ENCODE results near the gene TACR2.

TACR2 gene

DNA sequence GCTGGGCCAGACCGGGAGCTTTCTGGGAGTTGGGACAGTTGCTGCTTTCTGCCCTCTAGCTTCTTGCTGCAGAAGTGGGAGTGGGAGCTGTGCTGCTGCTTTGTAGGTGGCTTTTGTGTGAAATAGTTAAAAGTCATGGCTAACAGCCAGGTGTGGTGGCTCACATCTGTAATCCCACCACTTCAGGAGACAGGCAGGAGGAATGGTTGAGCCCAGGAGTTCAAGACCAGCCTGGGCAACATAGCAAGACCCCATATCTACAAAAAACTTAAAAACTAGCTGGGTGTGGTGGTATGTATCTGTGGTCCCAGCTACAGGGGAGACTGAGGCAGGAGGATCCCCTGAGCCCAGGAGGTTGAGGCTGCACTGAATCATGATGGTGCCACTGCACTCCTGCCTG lies 13.7 kb downstream of the TACR2 start:
- no peak for DNase-seq (ENCODE audit: low read depth in 2 of 2)

DNA sequence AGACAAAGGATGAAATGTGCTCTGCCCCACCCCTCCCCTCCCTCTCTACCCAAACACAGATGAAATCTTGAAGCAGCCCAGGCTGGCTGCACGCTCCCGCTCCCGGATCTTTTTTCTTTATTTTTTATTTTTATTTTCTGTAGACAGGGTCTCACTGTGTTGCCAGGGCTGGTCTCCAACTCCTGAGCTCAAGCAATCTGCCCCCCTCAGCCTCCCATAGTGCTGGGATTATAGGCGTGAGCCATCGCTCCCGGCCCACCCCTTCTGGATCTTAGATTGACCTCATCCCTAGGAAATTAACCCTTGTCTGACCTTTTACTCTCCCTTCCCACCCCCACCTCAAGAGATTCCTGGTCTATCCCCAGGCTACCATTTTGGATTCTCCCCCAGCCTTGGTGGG lies 14.3 kb downstream of the TACR2 start:
- DNase-seq (ENCODE audit: low read depth in 2 of 2): no peak

DNA sequence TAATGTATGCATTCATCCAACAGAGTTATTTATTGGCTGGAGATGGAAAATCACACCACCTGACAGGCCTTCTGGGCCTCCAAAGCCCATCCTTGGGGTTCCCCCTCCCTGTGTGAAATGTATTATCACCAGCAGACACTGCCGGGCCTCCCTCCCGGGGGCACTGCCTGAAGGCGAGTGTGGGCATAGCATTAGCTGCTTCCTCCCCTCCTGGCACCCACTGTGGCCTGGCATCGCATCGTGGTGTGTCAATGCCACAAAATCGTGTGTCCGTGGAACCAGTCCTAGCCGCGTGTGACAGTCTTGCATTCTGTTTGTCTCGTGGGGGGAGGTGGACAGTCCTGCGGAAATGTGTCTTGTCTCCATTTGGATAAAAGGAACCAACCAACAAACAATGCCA lies 15.3 kb downstream of the TACR2 start:
- no peak for DNase-seq (ENCODE audit: low read depth in 2 of 2)

DNA sequence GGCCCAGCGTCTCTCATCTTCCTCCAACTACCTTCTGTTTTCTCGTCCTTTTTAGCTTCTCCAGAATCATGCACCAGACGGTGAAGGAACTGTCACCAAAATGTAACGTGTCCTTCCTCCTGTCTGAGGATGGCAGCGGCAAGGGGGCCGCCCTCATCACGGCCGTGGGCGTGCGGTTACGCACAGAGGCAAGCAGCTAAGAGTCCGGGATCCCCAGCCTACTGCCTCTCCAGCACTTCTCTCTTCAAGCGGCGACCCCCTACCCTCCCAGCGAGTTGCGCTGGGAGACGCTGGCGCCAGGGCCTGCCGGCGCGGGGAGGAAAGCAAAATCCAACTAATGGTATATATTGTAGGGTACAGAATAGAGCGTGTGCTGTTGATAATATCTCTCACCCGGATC lies 15.8 kb downstream of the TACR2 start:
- DNase-seq (ENCODE audit: low read depth in 2 of 2): no peak

DNA sequence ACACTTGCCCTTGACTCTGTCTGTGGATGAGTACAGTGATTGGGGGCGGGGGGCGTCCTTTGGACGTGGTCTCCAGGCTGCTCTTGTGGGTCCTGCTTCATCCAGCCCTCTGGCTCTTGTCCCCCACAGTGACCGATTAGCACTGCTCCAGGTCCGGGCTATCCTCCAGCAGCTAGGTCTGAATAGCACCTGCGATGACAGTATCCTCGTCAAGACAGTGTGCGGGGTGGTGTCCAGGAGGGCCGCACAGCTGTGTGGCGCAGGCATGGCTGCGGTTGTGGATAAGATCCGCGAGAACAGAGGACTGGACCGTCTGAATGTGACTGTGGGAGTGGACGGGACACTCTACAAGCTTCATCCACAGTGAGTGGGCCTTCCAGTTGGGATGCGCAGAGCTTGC lies 18.3 kb downstream of the TACR2 start:
- DNase-seq (ENCODE audit: low read depth in 2 of 2): no peak

DNA sequence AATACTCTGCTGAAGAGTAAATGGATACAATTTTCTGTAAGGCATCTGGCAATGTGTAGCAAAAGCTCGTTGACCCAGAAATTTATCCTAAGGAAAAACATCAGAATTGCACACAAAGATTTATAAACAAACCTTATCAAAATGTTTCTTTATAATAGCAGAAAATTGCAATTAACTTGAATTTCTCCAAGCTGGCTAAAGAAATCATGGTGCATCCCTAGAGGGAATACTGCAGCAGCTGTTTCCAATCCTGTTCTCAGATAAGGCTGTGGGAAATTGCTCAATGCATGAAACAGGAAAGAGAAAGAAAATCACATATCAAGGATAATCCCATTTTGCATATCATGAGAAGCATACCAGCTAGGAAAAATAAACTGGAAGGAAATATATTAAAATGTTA lies 18.7 kb downstream of the TACR2 start:
- no peak for DNase-seq (ENCODE audit: low read depth in 2 of 2)

DNA sequence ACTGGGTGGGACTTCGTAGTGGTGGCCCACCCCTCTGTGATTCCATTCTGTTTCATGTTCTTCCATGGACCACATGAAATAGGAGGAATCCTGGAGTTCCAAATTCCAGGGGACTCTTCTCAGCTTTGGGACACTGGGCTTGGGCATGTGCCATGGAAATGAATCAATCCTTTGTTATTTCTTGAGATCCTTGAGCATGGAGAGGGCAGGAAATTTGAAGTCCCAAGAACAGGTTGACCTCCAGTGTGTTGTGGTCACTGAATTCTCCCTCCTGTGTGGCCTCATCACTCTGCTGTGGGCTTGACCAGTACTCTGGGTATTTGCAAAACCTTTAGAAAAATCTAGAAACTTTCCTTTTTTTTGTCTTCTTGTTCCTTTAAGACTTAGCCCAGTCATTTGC lies 22.7 kb downstream of the TACR2 start:
- DNase-seq (ENCODE audit: low read depth in 2 of 2): no peak

DNA sequence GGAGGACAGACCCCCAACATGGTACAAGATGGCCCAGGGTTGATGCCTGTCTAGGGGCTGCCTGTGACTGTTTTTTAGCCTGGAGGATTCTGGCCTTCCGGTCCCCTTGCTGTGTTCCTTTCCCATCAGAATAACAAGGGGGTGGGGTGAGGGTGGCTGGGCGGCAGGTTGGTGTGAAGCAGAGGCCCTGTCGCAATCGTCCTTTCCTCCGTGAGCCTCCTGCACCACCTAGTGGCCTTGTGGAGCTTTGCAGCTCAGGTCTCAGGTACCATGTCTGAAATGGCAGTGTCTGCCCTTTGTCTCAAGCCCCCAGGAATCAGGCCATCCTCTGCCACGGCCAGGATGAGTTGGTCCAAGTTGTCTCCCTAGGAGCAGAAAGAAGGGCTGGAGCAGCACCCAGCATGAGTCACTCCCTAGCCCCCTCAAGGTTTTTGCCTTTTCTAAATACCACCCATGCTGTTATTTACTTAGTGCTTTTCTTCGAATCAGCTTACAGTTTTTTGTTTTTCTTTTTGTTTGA lies 24.2 kb downstream of the TACR2 start:
- peak; percentile 65 to 66 for DNase-seq (ENCODE audit: low read depth in 2 of 2)

DNA sequence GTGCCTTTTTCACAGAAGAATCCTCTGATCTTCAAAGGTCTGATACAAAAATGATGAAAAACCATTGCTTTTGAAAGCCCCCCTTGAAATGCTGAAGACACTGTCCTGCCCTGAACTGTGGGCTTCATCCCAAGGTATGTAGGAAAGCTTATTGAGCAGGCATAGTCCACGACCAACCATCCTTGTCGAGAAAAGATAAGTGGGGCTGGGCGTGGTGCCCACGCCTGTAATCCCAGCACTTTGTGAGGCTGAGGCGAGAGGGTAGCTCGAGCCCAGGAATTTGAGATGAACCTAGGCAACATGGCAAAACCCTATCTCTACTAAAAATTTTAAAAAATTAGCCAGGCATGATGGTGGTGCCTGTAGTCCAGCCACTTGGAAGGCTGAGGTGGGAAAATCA lies 25.6 kb downstream of the TACR2 start:
- DNase-seq (ENCODE audit: low read depth in 2 of 2): no peak

DNA sequence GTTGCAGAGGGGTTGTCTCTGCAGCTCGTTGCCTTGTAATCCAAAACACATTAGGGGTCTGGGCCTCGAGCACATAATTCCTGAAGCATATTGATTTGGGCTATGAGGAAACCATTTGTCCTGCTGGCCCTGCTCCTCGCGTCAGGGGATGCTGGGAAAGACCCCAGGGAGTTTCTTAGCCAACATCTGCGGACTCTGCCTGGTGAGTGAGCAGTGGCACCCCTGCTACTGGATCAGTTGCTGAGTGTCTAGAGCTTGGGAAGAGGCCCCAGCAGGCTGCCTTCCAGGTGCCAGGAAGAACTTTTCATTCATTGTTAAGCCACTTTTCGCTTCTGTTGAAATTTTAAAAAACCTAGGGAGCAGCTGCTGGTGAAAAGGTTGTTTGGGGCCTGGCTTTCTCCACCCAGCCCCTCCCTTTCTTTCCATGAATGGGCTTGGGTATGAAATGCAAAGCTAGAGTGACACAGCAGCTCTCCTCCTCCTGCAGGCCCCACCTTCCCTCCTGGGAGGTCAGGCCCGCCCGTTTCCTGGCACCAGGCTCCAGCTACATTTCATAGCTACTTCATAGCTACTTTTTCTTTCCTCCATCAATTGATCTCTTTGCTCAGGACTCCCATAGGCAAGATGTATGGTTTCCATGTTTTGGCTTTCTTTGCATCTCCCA lies 26.8 kb downstream of the TACR2 start:
- no peak for DNase-seq (ENCODE audit: low read depth in 2 of 2)

DNA sequence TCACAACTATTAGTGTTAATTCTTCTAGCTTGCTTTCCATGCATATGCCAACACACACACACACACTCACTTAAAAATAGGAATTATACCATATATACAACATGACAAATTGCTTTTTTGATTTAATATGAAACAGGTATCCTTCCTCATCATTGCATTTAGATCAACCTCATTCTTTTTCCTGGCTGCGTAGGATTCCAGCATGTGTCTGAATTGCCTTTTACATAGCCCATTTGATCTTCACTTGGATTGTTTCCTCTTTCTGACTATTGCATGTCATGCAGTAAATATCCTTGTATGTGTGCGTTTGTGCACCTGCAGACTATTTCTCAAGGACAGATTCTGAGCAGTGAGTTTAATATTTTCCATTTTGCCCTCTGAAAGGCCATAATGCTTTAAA lies 28.2 kb downstream of the TACR2 start:
- no peak for DNase-seq (ENCODE audit: low read depth in 2 of 2)

DNA sequence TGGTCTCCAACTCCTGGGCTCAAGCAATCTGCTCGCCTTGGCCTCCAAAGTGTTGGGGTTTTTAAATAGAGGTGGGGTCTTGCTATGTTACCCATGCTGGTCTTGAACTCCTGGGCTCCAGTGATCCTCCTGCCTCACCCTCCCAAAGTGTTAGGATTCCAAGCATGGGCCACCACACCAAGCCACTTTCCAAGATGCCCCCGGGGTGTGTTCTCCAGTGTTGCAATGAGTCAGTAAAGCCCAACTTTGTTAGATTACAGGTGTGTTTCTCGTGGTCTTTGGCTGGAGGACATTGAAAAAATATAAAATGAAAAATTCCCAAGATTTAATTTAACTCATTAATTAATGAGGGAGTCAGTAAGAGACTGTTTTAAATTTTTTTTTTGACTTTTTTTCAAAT lies 29.2 kb downstream of the TACR2 start:
- no peak for DNase-seq (ENCODE audit: low read depth in 2 of 2)

DNA sequence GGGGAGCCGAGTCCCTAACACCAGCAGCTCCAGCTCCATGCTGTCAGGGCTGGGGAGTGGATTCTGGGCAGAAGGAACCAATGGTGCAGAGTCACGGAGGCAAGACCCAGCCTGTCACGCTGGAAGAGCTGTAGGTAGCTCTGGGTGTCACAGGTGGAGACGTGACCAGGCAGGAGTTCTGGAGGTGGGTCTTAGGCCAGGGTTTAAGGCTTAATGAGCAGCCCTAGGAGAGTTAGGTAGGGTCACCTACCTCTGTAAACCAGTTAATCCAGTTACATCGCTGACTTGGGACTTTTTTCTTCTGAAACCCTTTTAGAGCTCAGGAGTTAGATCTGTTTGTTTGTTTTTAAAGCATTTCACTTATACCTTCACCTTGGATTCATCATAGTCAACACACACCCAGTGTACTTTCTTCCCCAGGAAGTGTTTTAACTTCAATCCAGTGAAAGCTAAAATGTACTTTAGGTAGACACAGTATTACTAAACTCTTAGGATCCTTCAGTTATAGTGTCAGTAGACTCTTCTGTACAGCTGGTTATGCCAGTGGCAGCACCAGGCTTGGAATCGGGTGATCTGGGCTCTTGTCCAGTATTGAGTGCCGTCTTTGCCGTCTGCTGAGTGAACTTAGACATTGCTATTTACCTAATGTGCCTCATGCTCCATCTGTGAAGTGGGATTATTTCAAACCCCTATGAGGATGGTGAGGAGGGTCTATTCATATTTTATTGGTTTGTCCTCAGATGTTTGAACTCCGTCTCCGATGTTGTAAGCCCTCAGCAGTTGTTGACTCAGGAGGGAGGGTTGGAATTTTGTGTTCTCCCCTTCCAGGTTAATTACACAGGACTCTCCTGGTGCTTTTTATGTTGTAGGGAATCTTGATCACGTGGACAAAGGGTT lies 31.0 kb downstream of the TACR2 start:
- no peak for DNase-seq (ENCODE audit: low read depth in 2 of 2)

DNA sequence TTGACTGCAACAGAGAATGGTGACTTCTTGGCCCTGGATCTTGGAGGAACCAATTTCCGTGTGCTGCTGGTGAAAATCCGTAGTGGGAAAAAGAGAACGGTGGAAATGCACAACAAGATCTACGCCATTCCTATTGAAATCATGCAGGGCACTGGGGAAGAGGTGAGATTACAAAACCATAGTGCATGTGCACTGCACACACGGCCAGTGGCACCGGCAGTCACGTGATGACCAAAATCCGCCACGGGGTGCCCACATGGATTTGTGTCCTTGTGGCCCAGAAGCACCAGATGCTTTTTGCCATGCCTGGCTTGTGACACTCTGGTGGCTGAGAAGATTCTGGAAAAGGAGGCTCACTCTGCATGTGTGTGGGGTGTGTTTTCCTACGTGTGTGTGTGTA lies 32.4 kb downstream of the TACR2 start:
- no peak for DNase-seq (ENCODE audit: low read depth in 2 of 2)

DNA sequence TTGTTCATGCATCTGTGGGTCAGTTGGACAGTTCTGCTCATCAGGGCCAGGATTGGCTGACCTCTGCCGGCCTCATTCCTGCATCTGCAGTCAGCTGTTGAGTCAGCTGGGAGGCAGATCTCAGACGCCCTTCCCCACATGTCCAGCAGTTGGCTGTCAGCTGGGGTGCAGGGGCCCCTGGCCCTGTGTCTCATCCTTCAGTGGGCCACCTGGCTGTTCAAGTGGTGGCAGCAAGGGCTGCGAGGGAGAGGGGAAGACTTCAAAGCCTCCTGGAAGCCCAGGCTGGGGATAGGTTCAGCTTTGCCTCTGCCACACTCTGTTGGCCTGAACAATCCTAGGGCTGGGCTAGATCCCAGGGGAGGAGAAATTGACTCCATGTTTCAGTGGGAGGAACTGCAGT lies 33.2 kb downstream of the TACR2 start:
- no peak for DNase-seq (ENCODE audit: low read depth in 2 of 2)

DNA sequence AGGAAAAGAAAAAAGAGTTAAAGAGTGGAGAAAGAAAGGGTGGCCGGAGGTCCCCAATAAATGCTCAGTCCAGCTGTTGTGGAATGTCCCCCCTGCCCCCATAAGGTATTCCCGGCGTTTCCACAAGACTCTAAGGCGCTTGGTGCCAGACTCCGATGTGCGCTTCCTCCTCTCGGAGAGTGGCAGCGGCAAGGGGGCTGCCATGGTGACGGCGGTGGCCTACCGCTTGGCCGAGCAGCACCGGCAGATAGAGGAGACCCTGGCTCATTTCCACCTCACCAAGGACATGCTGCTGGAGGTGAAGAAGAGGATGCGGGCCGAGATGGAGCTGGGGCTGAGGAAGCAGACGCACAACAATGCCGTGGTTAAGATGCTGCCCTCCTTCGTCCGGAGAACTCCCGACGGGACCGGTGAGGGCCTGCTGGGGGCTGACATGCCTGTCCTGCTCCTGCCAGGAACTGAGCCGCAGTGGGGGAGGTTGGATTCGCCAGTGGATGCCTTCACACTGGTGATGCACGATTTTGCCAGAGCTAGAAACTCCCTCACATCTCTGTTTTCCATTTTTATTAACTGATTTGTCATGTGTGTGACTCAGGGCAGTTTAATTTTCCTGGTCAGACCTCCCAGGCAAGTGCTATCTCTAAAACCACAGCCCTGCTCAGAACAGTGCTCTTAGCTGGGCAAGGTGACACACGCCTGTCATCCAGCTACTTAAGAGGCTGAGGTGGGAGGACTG lies 34.2 kb downstream of the TACR2 start:
- DNase-seq (ENCODE audit: low read depth in 2 of 2): no peak

DNA sequence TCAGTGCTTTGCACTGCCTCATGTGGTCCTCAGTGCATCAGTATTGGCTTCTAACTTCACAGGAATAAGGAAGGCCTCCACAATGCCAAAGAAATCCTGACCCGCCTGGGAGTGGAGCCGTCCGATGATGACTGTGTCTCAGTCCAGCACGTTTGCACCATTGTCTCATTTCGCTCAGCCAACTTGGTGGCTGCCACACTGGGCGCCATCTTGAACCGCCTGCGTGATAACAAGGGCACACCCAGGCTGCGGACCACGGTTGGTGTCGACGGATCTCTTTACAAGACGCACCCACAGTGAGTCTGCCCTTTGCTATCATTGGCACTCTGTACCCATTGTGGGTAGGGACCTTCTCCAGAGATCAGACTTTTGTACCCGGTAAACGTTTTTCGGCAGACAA lies 36.9 kb downstream of the TACR2 start:
- DNase-seq (ENCODE audit: low read depth in 2 of 2): no peak

DNA sequence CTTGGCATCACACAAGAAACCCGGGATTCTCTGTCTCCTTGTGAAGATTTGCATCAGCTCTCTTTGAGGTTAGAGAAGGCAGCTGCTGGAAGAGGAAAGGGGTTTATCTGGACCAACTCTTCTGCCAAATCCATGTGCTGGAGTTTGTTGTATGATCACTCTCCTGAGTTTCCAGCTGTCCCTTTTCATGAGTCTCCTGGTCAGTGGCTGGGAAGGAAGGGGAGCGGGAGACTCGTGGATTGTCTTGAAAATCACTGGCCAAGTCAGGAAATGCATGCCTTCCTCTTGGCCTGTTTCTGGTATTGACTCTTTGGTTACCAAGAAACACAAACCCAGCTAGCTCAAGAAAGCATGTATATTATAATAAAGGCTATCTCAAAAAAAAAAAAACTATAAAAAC lies 38.8 kb downstream of the TACR2 start:
- DNase-seq (ENCODE audit: low read depth in 2 of 2): no peak

DNA sequence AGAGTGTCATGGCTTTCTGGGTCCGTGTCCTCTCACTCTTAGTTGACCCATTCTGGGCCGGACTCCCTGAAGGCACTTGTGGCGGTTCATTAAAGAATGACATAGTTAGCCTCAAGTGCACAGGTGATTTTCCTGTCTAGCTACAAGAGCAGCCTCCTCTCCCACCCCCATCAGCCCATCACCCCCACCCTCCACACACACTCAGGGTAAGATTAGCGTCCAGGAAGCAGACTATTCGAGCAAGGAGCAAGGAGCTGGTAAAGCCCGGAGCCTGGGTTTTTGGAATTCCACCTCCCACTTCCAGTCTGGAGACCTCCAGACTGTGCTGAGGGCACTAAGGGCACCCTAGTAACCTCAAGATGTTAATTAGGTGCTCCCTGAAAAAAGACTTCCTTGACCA lies 39.5 kb downstream of the TACR2 start:
- no peak for DNase-seq (ENCODE audit: low read depth in 2 of 2)

DNA sequence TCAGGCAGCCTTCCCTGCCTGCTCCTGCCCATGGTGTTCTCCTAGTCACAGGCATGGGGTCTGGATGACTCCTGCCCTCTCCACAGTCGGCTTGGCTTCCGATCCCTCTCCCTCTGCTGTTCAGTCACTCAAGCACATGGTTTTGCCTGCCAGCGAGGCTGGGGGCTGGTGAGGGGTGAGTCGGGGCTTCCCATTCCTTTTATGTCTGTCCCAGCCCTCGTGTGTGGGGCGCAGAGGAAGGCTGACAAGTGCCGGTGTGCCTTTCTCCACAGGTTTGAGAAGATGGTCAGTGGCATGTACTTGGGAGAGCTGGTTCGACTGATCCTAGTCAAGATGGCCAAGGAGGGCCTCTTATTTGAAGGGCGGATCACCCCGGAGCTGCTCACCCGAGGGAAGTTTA lies 40.1 kb downstream of the TACR2 start:
- no peak for DNase-seq (ENCODE audit: low read depth in 2 of 2)

DNA sequence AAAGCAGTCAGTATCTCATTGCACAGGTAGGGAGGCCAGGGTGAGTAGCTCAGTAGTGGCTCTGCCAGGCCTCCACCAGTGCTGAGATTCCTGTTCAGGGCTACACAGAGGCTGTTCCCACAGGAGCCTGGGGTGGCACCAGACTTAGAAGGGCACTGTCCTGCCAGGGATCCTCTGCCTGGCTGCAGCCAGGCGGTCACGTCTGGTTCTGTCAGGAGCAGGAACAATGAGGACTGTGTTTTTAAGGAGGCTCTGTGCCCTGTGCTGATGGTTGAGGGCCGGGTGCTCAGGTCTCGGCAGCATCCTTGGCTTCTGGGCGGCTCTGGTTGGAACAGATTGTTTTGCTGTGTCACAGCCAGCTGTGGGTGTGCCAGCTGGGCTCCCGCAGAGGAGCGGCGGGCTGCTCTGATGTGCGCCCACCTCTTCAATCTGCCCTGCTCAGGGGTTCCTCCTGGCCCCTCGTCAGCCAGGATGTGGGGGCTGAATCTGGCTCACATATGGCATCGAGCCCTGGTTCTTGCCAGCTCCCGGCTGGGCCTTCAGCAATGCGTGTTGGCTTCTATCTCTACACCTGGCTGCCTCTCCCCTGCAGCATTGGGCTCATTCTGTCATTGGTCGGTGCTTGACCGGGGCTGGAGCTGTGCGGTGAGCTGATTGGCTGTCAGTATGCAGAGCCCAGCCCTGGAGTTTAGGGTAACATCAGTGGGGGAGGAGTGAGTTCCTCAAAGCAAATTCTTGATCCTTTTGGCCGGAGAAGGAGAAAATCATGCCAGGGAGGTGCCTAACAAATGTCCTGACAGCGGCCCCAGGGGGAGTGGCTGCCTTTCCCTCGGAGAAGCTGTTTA lies 41.2 kb downstream of the TACR2 start:
- no peak for DNase-seq (ENCODE audit: low read depth in 2 of 2)

DNA sequence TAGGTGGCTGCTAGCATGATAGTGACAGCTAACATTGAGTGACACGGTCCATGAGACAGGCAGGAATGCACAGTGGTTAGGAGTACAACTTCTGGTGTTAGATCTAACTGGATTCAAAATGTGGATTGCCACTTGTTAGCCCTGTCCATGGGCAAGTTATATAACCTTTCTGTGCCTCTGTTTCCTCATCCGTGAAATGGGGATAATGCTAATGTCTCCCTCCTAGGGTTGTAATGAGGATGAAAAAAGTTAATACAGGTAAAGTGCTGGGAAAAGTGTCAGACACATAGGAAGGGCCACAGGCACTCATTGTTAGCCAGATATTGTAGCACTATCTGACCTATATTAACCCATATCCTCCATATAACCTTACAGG lies 41.8 kb downstream of the TACR2 start:
- DNase-seq (ENCODE audit: low read depth in 2 of 2): no peak

All from stimulated activated CD4-positive, alpha-beta T cell treated with anti-CD3 and anti-CD28 coated beads, Interleukin-4, amount 100 ng/mL, for 48 hours (primary cell).